ENCODE data around the gene CLDN10. TPM values are rescaled to one million over a fixed set of nuclear protein-coding genes. Genes with fewer than 3 reads are reported as not detected.

CLDN10 gene
- total and polyA plus RNA-seq, 8 donors = 83.8 to 258 (median 98.1) TPM

DNA sequence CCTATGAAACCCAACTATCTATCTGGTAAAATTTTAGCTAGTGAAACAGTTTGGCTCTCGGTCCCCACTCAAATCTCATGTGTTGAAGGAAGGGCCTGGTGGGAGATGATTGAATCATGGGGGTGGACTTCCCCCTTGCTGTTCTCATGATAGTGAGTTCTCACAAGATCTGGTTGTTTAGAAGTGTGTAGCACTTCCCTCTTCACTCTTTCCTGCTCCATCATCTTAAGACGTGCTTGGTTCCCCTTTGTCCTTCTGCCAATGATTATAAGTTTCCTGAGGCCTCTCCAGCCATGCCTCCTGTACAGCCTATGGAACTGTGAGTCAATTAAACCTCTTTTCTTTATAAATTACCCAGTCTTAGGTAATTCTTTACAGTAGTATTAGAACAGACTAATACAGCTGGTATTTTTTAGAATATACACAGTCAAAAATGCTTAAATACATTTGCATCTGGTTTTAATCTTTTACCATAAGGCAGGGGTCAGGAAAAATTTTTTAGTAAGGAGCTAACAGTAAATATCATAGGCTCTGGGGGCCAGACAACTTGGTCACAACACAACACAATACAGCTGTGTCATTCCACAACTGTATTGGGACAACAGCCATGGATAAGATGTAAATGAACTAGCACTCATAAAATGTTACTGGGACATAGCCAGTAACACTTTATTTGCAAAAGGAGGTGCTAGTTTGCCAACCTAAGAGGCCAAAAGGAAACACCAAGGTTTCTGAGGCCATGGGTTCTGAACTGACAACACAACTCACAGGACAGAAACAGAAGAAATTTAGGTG is 67.7 kb downstream of the CLDN10 start:
- 86 to 91% methylated on average over 2 of the region's 2 CpGs for WGBS, 2 donors
- FAIRE-seq = no peak

GRCh38 chr13:95620825-95621498 is 68.4 kb downstream of the CLDN10 start:
- intact Hi-C loops (cut with DNase I) = loop anchor here in 2 of 3 donors (10.0 kb wide), 2 partner anchors 204 to 214 kb away; no protein-coding TSS in a partner anchor
- DNase-seq = no peak
- peak overlapping the region in 1 of 4 donors; percentile 30 for H3K27ac ChIP-seq

More for the DNA sequence above, 67.7 kb downstream of the CLDN10 start:
- Histone ChIP-seq H3K4me1 (peaks cover 7 to 13% (median 8%) of the 10 kb centered on the region in 3 donors), H3K4me3 (no peak overlapping the region), H3K9me3 (no peaks in the 10 kb centered on the region), H3K27me3 (no peaks in the 10 kb centered on the region), H3K36me3 (peaks cover 0 to 5% (median 0%) of the 10 kb centered on the region in 3 donors), H3K27ac (peak overlapping the region in 1 of 4 donors; percentile 30)
- TF ChIP-seq, protein P1, sequence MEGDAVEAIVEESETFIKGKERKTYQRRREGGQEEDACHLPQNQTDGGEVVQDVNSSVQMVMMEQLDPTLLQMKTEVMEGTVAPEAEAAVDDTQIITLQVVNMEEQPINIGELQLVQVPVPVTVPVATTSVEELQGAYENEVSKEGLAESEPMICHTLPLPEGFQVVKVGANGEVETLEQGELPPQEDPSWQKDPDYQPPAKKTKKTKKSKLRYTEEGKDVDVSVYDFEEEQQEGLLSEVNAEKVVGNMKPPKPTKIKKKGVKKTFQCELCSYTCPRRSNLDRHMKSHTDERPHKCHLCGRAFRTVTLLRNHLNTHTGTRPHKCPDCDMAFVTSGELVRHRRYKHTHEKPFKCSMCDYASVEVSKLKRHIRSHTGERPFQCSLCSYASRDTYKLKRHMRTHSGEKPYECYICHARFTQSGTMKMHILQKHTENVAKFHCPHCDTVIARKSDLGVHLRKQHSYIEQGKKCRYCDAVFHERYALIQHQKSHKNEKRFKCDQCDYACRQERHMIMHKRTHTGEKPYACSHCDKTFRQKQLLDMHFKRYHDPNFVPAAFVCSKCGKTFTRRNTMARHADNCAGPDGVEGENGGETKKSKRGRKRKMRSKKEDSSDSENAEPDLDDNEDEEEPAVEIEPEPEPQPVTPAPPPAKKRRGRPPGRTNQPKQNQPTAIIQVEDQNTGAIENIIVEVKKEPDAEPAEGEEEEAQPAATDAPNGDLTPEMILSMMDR (IDR thresholded peaks at IDR 0.05) = no peak
- ATAC-seq (peak in 1 of 4 donors; percentile 25), DNase-seq (no peak)
- intact Hi-C loops (cut with DNase I) = loop anchor here in 2 of 3 donors (10.0 kb wide), 2 partner anchors 205 to 215 kb away; no protein-coding TSS in a partner anchor

DNA sequence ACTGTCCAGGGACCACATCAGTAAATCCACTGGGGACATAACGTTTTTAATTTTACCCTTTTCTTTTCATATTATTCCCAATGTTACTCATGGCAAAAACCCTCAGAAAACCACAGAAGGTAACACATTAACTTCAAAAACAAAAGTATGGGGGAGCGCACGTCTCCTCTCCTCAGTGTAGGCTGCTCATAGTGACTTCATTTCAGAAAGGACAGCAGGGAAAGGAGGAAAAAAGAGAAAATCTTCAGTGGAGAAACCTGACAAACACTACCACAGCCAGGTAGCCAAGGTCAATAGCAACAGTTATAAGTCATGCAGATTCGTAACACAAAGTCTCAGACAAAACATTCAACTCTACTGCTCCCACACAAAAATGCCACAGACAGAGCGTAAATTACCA is 70.6 kb downstream of the CLDN10 start:
- DNase-seq (no peak), ATAC-seq (no peak), FAIRE-seq (no peak)
- Histone ChIP-seq H3K4me1 (peaks cover 0 to 8% (median 4%) of the 10 kb centered on the region in 3 donors), H3K9me3 (no peaks in the 10 kb centered on the region), H3K4me3 (no peak overlapping the region), H3K27me3 (no peaks in the 10 kb centered on the region), H3K36me3 (peaks cover 0 to 5% (median 0%) of the 10 kb centered on the region in 3 donors), H3K27ac (no peak overlapping the region)
- WGBS, 2 donors = 26 to 31% methylated on average over 5 of the region's 5 CpGs
- TF ChIP-seq, protein P1 (IDR thresholded peaks at IDR 0.05) = no peak
- intact Hi-C loops (cut with DNase I) = loop anchor here in 2 of 3 donors (10.0 kb wide), 2 partner anchors 202 to 212 kb away; no protein-coding TSS in a partner anchor

More at GRCh38 chr13:95620825-95621498, 68.4 kb downstream of the CLDN10 start:
- TF ChIP-seq, protein P1 (IDR thresholded peaks at IDR 0.05) = no peak
- Histone ChIP-seq H3K4me3 (no peak overlapping the region), H3K36me3 (peaks cover 0 to 5% (median 0%) of the 10 kb centered on the region in 3 donors), H3K9me3 (no peaks in the 10 kb centered on the region), H3K27me3 (no peaks in the 10 kb centered on the region), H3K4me1 (peaks cover 0 to 8% (median 4%) of the 10 kb centered on the region in 3 donors)
- FAIRE-seq (no peak), ATAC-seq (peak; percentile 21 to 45 (median 34))
- 46 to 48% methylated on average over 10 of the region's 10 CpGs for WGBS, 2 donors

GRCh38 chr13:95624020-95624419 is 71.5 kb downstream of the CLDN10 start:
- Histone ChIP-seq H3K27ac (no peak overlapping the region), H3K4me1 (peaks cover 0 to 8% (median 4%) of the 10 kb centered on the region in 3 donors), H3K36me3 (peaks cover 0 to 12% (median 0%) of the 10 kb centered on the region in 3 donors), H3K27me3 (no peaks in the 10 kb centered on the region), H3K4me3 (no peak overlapping the region), H3K9me3 (no peaks in the 10 kb centered on the region)
- ATAC-seq (peak; percentile 57 to 89 (median 82)), FAIRE-seq (no peak), DNase-seq (peak in 1 of 6 donors; percentile 34)
- WGBS, 2 donors = 9 to 13% methylated on average over 5 of the region's 5 CpGs
- intact Hi-C loops (cut with DNase I) = loop anchor here in 2 of 3 donors (10.0 kb wide), 2 partner anchors 201 to 211 kb away; no protein-coding TSS in a partner anchor
- TF ChIP-seq, protein P1 (IDR thresholded peaks at IDR 0.05) = peak in 3 of 4 donors; percentile 29 to 67 (median 39)

Measured in pancreas (tissue), 10 donors.